DND-41 (cell line): ENCODE data around the gene SERHL2.

Experiments used
- EZH2 ChIP-seq: IDR thresholded peaks from 3 replicates; pipeline ENCODE4 v1.6.1; 2012; ENCODE audit warnings: borderline replicate concordance, low read depth, mild to moderate bottlenecking, moderate library complexity, low read length, inconsistent platforms; ENCODE audit not compliant: severe bottlenecking
- TF ChIP-seq, protein P1 (sequence below): IDR thresholded peaks from 2 replicates; pipeline ENCODE4 v1.5.1; 2012; ENCODE audit warnings: borderline replicate concordance, low read length, moderate library complexity, mild to moderate bottlenecking; ENCODE audit not compliant: poor library complexity, severe bottlenecking; ENCODE audit errors: extremely low read depth

DNA sequence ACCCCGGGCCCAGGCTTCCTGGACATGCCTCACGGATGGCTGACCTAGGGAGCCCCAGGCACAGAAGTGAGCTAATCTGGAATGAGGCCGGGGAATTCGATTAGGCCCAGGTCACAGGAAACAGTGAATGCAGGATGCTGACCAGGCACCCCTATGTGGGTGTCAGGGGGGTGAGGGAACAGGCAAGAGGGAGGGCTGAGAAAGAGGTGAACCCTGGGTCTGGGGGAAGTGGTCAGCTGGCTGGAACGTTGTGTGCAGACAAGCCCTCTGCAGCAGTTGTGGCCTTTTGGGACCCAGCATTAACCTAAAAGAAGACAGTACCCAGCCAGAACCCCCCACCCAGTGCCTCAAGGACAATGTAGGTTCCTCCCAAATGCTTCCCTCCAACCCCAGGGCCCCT lies 8.1 kb downstream of the SERHL2 start:
- TF ChIP-seq, protein P1, sequence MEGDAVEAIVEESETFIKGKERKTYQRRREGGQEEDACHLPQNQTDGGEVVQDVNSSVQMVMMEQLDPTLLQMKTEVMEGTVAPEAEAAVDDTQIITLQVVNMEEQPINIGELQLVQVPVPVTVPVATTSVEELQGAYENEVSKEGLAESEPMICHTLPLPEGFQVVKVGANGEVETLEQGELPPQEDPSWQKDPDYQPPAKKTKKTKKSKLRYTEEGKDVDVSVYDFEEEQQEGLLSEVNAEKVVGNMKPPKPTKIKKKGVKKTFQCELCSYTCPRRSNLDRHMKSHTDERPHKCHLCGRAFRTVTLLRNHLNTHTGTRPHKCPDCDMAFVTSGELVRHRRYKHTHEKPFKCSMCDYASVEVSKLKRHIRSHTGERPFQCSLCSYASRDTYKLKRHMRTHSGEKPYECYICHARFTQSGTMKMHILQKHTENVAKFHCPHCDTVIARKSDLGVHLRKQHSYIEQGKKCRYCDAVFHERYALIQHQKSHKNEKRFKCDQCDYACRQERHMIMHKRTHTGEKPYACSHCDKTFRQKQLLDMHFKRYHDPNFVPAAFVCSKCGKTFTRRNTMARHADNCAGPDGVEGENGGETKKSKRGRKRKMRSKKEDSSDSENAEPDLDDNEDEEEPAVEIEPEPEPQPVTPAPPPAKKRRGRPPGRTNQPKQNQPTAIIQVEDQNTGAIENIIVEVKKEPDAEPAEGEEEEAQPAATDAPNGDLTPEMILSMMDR = no peak
- TF ChIP-seq EZH2 = no peak
